ENCODE results near the gene DTYMK. TPM values are rescaled to one million over a fixed set of nuclear protein-coding genes. Genes with fewer than 3 reads are reported as not detected.

The DTYMK gene
- total and polyA plus RNA-seq, 3 donors from 2014 or later: 16.4 to 30.0 (median 27.4) TPM

DNA sequence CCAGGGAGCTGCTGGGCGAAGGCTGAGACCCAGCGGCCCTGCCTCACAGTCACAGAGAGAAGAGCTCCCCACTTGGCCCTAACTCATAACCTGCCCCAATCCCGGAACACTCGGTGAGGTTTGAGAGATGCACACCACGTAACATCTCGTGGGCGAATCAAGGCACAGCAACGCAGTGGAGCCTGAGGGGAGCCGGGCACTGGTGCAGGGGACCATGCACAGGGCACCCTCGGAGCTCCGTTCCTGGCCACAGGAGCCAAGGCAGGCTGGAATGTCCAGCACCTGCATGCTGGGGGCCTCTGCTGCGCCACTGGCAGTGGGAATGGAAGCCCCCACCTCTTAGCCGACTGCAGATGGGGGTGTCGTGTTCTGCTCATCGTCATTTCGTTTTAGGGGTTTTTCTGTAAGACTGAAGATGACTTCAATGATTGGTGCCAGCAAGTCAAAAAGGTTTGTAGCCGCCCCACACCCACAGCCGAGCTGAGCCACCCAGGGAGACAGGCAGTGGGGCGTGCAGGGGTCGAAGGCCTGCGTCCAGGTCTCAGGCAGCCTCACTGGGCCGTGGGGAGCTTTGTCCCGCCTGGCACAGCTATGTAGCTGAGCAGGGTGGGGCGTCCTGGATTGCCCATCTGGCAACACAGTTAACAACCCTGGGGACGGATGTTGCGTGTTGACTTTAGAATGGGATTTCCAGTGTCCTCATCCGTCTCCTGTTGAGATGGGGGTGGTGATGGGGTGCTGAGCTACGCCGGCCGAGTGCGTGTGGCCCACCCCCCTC, 16.1 kb downstream of the DTYMK start:
- Histone ChIP-seq H3K27me3 (no peaks in the 10 kb centered on the region), H3K4me1 (no peaks in the 10 kb centered on the region), H3K4me3 (no peak overlapping the region), H3K36me3 (ENCODE audit: low read depth, missing control alignments) (no peaks in the 10 kb centered on the region), H3K27ac (no peak overlapping the region), H3K9me3 (no peaks in the 10 kb centered on the region)
- whole genome bisulfite sequencing, 2 donors: 89 to 92% methylated on average over 14 to 31 of the region's 31 CpGs
- TF ChIP-seq, protein P1, sequence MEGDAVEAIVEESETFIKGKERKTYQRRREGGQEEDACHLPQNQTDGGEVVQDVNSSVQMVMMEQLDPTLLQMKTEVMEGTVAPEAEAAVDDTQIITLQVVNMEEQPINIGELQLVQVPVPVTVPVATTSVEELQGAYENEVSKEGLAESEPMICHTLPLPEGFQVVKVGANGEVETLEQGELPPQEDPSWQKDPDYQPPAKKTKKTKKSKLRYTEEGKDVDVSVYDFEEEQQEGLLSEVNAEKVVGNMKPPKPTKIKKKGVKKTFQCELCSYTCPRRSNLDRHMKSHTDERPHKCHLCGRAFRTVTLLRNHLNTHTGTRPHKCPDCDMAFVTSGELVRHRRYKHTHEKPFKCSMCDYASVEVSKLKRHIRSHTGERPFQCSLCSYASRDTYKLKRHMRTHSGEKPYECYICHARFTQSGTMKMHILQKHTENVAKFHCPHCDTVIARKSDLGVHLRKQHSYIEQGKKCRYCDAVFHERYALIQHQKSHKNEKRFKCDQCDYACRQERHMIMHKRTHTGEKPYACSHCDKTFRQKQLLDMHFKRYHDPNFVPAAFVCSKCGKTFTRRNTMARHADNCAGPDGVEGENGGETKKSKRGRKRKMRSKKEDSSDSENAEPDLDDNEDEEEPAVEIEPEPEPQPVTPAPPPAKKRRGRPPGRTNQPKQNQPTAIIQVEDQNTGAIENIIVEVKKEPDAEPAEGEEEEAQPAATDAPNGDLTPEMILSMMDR (IDR thresholded peaks at IDR 0.05): no peak
- no peak for TF ChIP-seq POLR2A (IDR thresholded peaks at IDR 0.05)
- no peak for DNase-seq
- intact Hi-C loops (cut with DNase I; ENCODE audit: low total_unique reads): no loop called here

DNA sequence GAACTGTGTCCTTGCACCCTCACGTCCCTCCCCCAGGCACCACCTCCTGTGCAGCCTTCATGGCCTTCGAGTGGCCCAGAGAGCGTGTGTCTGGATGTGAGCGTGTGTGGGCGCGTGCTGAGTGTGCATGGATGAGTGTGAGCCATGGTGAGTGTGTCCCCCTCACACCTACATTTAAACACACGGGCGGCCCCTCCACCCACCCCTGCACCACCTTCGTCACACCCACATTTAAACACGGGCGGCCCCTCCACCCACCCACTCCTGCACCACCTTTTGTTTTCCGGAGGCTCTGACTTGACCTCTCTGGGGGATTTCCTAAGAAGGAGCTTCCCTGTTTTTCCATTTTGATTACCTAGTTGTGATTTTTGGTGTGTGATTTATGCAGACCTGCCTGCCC, 17.8 kb downstream of the DTYMK start:
- Histone ChIP-seq H3K9me3 (no peaks in the 10 kb centered on the region), H3K27ac (no peak overlapping the region), H3K4me1 (no peaks in the 10 kb centered on the region), H3K27me3 (no peaks in the 10 kb centered on the region), H3K36me3 (ENCODE audit: low read depth, missing control alignments) (no peaks in the 10 kb centered on the region), H3K4me3 (no peak overlapping the region)
- no peak for TF ChIP-seq POLR2A (IDR thresholded peaks at IDR 0.05)
- TF ChIP-seq, protein P1 (IDR thresholded peaks at IDR 0.05): no peak
- DNase-seq: no peak
- intact Hi-C loops (cut with DNase I; ENCODE audit: low total_unique reads): no loop called here
- 92 to 93% methylated on average over 12 of the region's 12 CpGs for WGBS, 2 donors

DNA sequence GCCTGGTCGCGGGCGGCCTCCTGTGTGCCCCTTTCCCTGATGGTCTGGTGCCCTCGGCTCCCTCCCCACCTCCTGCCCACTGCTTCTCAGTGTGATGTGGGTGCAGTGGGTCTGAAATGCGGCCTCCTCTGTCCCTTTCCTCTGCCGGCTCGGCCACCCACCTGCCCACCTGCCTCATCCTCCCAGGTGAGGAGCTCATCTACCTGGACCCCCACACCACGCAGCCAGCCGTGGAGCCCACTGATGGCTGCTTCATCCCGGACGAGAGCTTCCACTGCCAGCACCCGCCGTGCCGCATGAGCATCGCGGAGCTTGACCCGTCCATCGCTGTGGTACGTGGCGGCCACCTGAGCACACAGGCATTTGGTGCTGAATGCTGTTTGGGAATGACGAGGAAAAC, 18.3 kb downstream of the DTYMK start:
- Histone ChIP-seq H3K27ac (no peak overlapping the region), H3K27me3 (no peaks in the 10 kb centered on the region), H3K9me3 (no peaks in the 10 kb centered on the region), H3K4me1 (no peaks in the 10 kb centered on the region), H3K4me3 (no peak overlapping the region), H3K36me3 (ENCODE audit: low read depth, missing control alignments) (no peaks in the 10 kb centered on the region)
- no peak for TF ChIP-seq POLR2A (IDR thresholded peaks at IDR 0.05)
- TF ChIP-seq, protein P1 (IDR thresholded peaks at IDR 0.05): no peak
- DNase-seq: no peak
- 94 to 98% methylated on average over 18 to 21 of the region's 21 CpGs for WGBS, 2 donors
- intact Hi-C loops (cut with DNase I; ENCODE audit: low total_unique reads): no loop called here

DNA sequence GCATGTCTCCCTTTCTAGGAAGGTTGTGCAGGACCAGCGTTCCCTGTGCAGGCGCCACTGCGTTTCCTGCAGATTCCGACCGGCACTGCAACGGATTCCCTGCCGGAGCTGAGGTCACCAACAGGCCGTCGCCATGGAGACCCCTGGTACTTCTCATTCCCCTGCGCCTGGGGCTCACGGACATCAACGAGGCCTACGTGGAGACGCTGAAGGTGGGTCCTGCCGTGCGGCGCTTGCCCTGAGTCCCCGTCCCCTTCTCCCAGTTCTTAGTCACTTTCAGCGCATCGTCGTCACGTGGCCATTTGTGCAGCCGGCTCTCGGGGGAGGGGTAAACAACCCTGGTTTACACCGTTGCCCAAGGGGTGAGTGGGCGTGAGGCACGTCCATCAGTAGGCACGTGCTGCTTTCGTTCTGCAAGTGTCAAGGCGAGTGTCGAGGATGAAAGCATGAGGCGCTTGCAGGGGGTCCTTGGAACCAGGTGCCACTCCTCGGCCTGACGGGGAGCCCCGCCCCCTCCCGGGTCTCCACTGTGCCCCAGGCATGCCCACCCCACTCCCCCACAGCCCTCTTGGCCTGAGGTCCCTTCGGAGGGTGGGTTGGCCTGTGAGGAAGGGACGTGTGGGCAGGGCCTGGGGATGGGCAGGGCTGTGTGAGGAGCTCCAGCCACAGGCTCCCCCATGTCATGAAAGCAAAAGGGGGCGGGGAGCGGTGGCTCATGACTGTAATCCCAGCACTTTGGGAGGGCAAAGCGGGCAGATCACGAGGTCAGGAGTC, 19.8 kb downstream of the DTYMK start:
- Histone ChIP-seq H3K27me3 (no peaks in the 10 kb centered on the region), H3K27ac (no peak overlapping the region), H3K4me1 (no peaks in the 10 kb centered on the region), H3K9me3 (no peaks in the 10 kb centered on the region), H3K36me3 (ENCODE audit: low read depth, missing control alignments) (no peaks in the 10 kb centered on the region), H3K4me3 (no peak overlapping the region)
- intact Hi-C loops (cut with DNase I; ENCODE audit: low total_unique reads): no loop called here
- DNase-seq: no peak
- TF ChIP-seq, protein P1 (IDR thresholded peaks at IDR 0.05): no peak
- TF ChIP-seq POLR2A (IDR thresholded peaks at IDR 0.05): no peak
- WGBS, 2 donors: 83 to 86% methylated on average over 25 to 42 of the region's 42 CpGs

Measured in testis (tissue), 3 donors.